ENCODE results near the gene EBPL.
"Not testable (repeated sequence)": the region's sequence is repeated elsewhere in the genome, so short reads cannot be mapped to it uniquely, and the experiment has no call there.

The EBPL gene

GRCh38 chr13:49690995-49691784 lies at the start of gene EBPL:
Gene EBPL, minus strand, starts transcription at chr13:49691486. Its CDS starts 62 bp downstream, at chr13:49691424.
- in situ Hi-C loops (cut with HindIII; ENCODE audit: low sequenced_read_pairs): no loop called here

DNA sequence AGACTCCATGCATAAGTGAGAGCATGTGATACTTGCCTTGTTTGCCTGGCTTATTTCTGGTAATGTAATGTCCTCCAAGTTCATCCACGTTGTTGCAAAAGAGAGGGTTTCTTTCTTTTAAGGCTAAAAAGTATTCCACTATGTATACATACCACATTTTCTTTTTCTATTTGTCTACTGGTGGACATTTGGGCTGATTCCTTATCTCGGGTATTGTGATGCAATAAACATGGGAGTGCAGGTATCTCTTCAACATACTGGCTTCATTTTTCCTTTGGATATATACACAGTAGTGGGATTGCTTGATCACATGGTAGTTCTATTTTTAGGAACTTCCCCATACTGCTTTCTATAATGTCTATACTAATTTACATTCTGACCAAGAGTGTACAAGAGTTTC lies 49.6 kb upstream of the EBPL start:
- in situ Hi-C loops (cut with HindIII; ENCODE audit: low sequenced_read_pairs): no loop called here

GRCh38 chr13:49739498-49740187 lies 48.4 kb upstream of the EBPL start:
- in situ Hi-C loops (cut with HindIII; ENCODE audit: low sequenced_read_pairs): loop anchor here (5.0 kb wide), 1 partner anchor 103 kb away; no protein-coding TSS in a partner anchor

DNA sequence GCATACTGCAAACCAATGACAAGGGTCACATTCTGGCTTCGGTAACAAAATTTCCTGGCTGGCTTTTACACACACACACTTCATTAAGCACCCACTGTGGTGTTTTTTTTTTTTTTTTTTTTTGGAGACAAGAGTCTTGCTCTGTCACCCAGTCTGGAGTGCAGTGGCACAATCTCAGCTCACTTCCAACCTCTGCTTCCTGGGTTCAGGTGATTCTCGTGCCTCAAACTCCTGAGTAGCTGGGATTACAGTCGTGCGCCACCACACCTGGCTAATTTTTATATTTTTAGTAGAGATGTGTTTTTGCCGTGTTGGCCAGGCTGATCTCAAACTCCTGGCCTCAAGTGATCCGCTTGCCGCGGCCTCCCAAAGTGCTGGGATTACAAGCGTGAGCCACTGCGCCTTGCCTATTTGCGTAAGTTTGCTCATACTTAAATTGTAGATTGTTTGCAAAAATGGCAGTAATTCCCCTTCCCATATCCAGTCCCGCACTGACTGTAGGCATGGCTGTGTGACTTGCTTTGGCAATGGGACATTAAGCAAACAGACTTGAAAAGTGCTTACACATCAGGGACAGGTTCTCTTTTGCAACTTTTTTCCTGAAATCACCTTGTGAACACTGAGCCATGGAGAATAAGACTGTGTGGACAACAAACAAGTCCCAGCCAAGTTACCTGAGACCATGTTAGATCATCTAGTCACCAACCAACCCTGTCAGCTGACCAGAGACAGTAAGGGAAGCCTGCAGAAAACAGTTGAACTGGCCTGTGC lies 42.1 kb upstream of the EBPL start:
- in situ Hi-C loops (cut with HindIII; ENCODE audit: low sequenced_read_pairs): no loop called here

GRCh38 chr13:49731766-49732165 lies 40.5 kb upstream of the EBPL start:
- in situ Hi-C loops (cut with HindIII; ENCODE audit: low sequenced_read_pairs): no loop called here

- in situ Hi-C loops (cut with HindIII; ENCODE audit: low sequenced_read_pairs): no loop called here
Measured at GRCh38 chr13:49716615-49717014, 25.3 kb upstream of the EBPL start.

- in situ Hi-C loops (cut with HindIII; ENCODE audit: low sequenced_read_pairs): no loop called here
Measured at GRCh38 chr13:49714757-49715156, 23.5 kb upstream of the EBPL start.

GRCh38 chr13:49711218-49711863 lies 20.1 kb upstream of the EBPL start:
- in situ Hi-C loops (cut with HindIII; ENCODE audit: low sequenced_read_pairs): no loop called here

DNA sequence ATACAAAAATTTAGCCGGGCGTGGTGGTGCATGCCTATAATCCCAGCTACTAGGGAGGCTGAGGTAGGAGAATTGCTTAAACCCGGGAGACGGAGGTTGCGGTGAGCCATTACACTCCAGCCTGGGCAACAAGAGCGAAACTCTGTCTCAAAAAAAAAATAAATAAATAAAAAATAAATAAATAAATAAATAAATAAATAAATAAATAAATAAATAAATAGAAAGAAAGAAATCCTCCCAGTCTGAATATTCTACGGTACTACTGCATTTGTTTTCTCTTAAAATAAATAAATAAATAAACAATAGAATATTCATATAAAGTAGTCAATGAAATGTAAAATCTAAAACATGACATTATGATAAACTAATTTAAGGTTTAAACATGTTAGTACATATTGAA lies 13.0 kb upstream of the EBPL start:
- in situ Hi-C loops (cut with HindIII; ENCODE audit: low sequenced_read_pairs): not testable (repeated sequence)

DNA sequence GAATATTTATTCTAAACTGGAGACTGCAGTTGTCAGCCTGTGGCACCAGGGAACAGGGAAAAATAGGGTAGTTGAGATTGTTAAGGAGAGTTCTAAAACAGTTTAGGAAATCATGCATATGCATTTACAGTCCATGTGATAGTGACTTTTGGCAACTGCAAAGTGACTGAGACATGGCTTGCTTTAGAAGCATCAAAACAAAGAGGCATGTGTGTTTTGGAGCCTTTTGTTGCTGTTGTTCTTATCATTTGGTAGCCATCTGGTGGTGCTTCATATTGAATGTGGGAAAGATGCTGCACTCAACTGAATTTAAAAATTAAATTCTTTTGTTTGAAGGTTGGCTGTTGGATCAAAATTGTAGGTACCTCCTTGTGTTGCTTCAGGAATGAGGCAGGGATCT lies 10.2 kb upstream of the EBPL start:
- in situ Hi-C loops (cut with HindIII; ENCODE audit: low sequenced_read_pairs): no loop called here

DNA sequence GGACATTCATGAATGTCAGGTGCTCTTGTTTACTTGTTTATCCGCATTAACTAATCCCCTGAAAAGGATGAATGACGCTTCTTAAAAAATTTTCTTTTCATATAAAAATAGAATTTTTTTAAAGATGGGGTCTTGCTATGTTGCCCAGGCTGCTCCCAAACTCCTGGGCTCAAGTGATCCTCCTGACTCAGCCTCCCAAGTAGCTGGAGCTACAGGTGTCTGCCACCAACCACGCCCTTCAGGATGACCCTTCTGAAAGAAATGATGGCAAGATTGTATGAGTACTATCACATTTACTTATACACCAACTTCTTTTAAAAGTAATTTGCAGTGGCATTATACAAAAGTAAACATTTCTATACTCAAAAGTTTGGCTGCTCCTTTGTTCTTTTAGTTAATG lies 6.2 kb upstream of the EBPL start:
- in situ Hi-C loops (cut with HindIII; ENCODE audit: low sequenced_read_pairs): no loop called here

GRCh38 chr13:49694446-49694845 lies 3.2 kb upstream of the EBPL start:
- in situ Hi-C loops (cut with HindIII; ENCODE audit: low sequenced_read_pairs): no loop called here

DNA sequence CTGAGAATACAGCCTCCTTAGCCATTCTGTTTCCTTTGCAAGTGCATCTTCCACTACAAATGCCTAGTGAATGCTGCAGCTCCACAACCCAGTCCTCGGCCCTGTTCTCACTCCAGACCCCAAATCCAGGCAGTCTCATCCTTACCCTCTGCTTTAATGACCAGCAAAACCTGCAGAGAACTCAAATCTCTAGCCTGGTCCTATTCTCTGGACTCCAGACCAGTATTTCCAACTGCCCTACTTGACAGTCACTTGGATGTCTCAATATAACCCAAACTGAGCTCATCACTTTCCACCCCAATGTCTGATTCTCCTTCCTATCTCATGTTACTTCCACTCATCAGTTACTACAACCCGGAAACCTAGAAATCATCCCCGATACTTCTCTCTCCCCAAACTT lies 2.6 kb upstream of the EBPL start:
- in situ Hi-C loops (cut with HindIII; ENCODE audit: low sequenced_read_pairs): no loop called here

GRCh38 chr13:49693191-49693733 lies 2.0 kb upstream of the EBPL start:
- in situ Hi-C loops (cut with HindIII; ENCODE audit: low sequenced_read_pairs): no loop called here

GRCh38 chr13:49690133-49690994 lies 922 bp downstream of the EBPL start:
- in situ Hi-C loops (cut with HindIII; ENCODE audit: low sequenced_read_pairs): no loop called here

- in situ Hi-C loops (cut with HindIII; ENCODE audit: low sequenced_read_pairs): no loop called here
Measured at GRCh38 chr13:49683489-49683888, 7.8 kb downstream of the EBPL start.

DNA sequence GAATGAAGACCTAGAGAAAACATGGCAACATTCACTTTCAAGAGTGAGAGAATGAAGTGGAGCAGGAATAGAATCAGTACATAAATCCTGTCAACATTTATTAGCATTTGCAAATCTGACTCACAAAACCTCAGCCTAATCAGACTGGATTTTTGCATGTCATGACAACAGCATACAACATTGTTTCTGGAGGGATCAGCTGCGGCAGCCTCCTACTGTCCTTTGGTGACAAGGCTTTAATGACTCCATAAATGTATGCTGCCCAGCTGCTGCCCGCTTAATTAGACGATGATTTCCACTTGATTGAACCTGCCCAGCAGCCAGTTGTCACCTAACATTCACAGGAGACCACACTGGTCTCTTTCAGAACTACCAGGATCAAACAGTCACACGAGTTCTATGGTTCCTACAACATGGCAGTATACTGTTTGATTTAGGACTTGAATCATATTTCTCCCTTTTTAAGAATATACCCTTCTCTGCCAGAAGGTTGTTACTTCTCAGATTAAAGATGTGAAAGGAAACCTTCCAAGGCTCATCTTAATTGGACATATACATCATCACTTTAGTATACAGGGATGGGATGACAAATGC lies 9.3 kb downstream of the EBPL start:
- in situ Hi-C loops (cut with HindIII; ENCODE audit: low sequenced_read_pairs): no loop called here

DNA sequence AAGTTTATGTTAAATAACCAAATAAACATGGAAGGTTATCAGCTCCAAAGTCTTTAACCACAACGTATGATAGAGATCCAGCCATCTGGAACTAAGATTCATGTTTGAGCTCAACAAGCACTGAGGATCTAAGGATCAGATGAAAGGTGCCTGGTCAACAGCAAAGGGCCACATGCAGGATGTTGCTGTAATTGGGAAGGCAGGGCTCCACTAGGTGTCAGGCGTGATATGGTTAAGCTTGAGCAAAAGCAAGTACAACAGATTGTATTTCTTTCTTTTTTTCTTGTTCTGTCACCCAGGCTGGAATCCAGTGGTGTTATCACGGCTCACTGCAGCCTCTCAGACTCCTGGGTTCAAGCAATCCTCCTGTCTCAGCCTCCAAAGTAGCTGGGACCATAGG lies 12.0 kb downstream of the EBPL start:
- in situ Hi-C loops (cut with HindIII; ENCODE audit: low sequenced_read_pairs): no loop called here

DNA sequence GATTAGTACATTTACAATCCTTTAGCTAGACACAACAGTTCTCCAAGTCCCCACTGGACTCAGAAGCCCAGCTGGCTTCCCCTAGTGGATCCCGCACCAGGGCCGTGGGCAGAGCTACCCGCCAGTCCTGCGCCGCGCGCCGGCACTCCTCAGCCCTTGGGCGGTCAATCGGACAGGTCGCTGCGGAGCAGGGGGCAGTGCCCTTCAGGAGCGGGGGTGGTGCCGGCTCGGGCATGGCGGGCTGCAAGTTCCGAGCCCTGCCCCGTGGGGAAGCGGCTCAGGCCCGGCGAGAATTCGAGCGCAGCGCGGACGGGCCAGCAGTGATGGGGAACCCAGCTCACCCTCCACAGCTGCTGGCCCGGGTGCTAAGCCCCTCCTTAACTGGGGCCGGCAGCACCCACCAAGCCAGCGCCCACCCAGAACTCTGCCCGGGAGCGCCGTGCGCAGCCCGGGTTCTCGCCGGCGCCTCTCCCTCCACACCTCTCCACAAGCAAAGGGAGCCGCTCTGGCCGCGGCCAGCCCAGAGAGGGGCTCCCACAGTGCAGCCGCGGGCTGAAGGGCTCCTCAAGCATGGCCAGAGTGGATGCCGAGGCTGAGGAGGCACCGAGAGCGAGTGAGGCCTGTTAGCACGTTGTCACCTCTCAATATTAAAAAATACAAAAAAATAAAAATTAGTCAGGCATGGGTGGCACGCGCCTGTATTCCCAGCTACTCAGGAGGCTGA lies 12.9 kb downstream of the EBPL start:
- in situ Hi-C loops (cut with HindIII; ENCODE audit: low sequenced_read_pairs): no loop called here
